OCI-LY7 (cell line): ENCODE results near the gene CD9.

Experiments used
- EZH2phosphoT487 ChIP-seq: fragments of 200-600 bp; sonication (generic); IDR thresholded peaks from 2 replicates; pipeline ENCODE4 v1.6.1; 2018; ENCODE audit warnings: low read depth, borderline replicate concordance, mild to moderate bottlenecking, mixed run types, antibody characterized with exemption, low read length, moderate library complexity, mixed read lengths
- TF ChIP-seq, protein P1 (sequence below): fragments of 200-600 bp; sonication (generic); conservative IDR thresholded peaks from 2 replicates; pipeline ENCODE4 v1.5.1; 2014; ENCODE audit warnings: mild to moderate bottlenecking, antibody characterized with exemption, low read length, moderate library complexity, mixed read lengths

DNA sequence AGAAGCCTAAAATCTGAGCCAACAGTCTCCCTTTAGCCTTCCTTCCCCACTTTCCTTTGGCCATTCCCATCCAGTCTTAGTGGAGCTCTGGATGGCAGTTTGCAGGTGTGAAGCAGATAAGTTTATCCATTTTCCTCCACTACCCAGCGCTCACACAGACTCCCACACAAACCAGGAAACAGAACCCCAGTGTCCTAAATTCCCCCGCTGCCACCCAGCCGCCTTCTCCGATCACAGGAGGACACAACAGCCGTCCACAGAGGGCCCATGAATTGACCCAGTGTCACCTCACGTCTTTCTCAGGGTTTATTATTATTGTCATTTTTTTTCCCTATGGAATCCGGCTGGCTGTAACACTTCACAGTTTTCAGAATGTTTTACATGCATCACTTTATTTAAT lies 16.4 kb downstream of the CD9 start:
- TF ChIP-seq, protein P1, sequence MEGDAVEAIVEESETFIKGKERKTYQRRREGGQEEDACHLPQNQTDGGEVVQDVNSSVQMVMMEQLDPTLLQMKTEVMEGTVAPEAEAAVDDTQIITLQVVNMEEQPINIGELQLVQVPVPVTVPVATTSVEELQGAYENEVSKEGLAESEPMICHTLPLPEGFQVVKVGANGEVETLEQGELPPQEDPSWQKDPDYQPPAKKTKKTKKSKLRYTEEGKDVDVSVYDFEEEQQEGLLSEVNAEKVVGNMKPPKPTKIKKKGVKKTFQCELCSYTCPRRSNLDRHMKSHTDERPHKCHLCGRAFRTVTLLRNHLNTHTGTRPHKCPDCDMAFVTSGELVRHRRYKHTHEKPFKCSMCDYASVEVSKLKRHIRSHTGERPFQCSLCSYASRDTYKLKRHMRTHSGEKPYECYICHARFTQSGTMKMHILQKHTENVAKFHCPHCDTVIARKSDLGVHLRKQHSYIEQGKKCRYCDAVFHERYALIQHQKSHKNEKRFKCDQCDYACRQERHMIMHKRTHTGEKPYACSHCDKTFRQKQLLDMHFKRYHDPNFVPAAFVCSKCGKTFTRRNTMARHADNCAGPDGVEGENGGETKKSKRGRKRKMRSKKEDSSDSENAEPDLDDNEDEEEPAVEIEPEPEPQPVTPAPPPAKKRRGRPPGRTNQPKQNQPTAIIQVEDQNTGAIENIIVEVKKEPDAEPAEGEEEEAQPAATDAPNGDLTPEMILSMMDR = no peak
- no peak for TF ChIP-seq EZH2phosphoT487
